Embryonic facial prominence (tissue), 1 donor: ENCODE results near the gene PCDHGB2.
"Not testable (repeated sequence)": the region's sequence is repeated elsewhere in the genome, so short reads cannot be mapped to it uniquely, and the experiment has no call there.

Source experiments
- DNase-seq: peaks from one replicate; pipeline ENCODE4 v3.0.0-alpha.2; 2016; ENCODE audit errors: extremely low spot score

PCDHGB2 gene

DNA sequence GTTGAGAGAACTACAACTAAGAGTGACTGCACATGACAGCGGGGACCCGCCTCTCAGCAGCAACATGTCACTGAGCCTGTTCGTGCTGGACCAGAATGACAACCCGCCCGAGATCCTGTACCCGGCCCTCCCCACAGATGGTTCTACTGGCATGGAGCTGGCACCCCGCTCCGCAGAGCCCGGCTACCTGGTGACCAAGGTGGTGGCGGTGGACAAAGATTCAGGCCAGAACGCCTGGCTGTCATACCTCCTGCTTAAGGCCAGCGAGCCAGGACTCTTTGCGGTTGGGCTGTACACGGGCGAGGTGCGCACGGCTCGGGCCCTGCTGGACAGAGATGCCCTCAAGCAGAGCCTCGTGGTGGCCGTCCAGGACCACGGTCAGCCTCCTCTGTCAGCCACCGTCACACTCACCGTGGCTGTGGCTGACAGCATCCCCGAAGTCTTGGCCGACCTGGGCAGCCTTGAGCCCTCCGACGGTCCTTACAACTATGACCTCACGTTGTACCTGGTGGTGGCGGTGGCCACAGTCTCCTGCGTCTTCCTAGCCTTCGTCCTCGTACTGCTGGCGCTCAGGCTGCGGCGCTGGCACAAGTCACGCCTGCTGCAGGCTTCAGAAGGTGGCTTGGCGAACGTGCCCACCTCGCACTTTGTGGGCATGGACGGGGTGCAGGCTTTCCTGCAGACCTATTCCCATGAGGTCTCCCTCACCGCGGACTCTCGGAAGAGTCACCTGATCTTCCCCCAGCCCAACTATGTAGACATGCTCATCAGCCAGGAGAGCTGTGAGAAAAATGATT is 24.9 kb downstream of the PCDHGB2 start:
- no peak for DNase-seq

DNA sequence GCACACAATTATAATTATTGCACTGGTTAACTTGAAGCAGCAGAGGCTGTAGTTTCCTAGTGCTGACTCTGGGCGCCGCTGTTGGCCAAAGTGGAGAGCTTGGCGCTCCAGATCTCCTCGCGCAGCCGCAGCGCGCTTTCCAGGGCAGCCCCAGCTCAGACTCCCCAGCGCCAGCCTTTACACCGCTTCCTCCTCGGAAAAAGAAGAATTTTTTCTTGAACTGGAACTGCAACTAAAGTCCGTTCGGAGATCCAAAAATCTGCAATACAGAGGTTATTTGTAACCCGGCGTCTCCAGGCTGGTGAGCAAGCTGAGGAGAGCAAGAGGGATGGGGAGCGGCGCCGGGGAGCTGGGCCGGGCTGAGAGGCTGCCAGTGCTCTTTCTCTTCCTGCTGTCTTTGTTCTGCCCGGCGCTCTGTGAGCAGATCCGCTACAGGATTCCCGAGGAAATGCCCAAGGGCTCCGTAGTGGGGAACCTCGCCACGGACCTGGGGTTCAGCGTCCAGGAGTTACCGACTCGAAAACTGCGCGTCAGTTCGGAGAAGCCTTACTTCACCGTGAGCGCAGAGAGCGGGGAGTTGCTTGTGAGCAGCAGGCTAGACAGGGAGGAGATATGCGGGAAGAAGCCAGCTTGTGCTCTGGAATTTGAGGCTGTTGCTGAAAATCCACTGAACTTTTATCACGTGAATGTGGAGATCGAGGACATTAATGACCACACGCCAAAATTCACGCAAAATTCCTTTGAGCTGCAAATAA is 27.9 kb downstream of the PCDHGB2 start, which contains the start of gene PCDHGB4:
TSS of gene PCDHGB4 (plus strand) at position 142 of the 755 bp plus-strand sequence. CDS start at position 329, 187 bp downstream.
- not testable (repeated sequence) for DNase-seq

DNA sequence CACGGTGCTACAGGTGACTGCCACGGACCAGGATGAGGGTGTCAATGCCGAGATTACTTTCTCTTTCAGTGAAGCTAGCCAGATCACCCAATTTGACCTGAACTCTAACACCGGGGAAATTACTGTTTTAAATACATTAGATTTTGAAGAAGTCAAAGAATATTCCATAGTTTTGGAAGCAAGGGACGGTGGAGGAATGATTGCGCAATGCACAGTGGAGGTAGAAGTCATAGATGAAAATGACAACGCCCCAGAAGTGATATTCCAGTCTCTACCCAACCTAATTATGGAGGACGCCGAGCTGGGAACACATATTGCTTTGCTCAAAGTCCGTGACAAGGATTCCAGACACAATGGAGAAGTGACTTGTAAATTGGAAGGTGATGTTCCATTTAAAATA is 28.9 kb downstream of the PCDHGB2 start:
- no peak for DNase-seq

DNA sequence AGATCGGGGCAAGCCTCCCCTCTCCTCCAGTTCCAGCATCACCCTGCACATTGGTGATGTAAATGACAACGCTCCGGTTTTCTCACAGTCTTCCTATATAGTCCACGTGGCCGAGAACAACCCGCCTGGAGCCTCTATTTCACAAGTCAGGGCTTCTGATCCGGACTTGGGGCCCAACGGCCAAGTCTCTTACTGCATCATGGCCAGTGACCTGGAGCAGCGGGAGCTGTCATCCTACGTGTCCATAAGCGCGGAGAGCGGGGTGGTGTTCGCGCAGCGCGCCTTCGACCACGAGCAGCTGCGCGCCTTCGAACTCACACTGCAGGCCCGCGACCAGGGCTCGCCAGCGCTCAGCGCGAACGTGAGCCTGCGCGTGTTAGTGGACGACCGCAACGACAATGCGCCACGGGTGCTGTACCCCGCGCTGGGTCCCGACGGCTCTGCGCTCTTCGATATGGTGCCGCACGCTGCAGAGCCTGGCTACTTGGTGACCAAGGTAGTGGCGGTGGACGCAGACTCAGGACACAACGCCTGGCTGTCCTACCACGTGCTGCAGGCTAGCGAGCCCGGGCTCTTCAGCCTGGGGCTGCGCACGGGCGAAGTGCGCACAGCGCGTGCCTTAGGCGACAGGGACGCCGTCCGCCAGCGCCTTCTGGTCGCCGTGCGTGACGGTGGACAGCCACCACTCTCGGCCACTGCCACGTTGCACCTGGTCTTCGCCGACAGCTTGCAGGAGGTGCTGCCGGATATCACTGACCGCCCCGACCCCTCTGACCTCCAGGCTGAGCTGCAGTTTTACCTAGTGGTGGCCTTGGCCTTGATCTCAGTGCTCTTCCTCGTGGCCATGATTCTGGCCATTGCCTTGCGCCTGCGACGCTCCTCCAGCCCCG is 29.6 kb downstream of the PCDHGB2 start:
- DNase-seq, result no peak

DNA sequence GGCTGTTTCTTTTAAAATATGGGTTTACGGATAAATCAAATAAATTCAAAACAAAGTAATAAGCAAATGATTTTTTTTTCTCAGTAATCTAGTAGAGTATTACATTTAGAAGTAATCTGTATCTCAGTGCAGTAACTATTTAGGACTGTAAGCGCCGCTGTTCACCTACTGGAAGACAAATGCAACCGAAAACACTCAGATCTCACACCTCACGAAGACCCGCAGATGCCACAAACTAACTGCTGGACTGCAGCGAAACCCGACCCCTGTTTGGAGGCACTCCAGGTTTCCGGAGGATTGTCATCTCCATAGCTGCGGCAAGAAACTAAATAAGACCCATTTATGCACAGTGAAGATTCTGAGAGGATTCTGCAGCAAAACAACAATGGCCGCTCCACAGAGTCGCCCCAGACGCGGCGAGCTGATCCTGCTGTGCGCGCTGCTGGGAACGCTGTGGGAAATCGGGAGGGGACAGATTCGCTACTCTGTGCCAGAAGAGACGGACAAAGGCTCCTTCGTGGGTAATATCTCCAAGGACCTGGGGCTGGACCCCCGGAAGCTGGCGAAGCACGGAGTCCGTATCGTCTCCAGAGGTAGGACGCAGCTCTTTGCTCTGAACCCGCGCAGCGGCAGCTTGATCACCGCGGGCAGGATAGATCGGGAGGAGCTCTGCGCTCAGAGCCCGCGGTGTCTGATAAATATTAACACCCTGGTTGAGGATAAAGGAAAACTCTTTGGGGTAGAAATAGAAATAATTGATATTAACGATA is 32.8 kb downstream of the PCDHGB2 start, which contains the start of gene PCDHGA8:
TSS of gene PCDHGA8 (plus strand) at position 205 of the 770 bp plus-strand sequence. CDS start at position 386, 181 bp downstream.
- no peak for DNase-seq

DNA sequence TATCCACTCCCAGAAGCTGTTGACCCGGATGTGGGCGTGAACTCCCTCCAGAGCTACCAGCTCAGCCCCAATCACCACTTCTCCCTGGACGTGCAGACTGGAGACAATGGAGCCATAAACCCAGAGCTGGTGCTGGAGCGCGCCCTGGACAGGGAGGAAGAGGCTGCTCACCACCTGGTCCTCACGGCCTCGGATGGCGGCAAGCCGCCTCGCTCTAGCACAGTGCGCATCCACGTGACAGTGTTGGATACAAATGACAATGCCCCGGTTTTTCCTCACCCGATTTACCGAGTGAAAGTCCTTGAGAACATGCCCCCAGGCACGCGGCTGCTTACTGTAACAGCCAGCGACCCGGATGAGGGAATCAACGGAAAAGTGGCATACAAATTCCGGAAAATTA is 33.5 kb downstream of the PCDHGB2 start:
- DNase-seq, result no peak

DNA sequence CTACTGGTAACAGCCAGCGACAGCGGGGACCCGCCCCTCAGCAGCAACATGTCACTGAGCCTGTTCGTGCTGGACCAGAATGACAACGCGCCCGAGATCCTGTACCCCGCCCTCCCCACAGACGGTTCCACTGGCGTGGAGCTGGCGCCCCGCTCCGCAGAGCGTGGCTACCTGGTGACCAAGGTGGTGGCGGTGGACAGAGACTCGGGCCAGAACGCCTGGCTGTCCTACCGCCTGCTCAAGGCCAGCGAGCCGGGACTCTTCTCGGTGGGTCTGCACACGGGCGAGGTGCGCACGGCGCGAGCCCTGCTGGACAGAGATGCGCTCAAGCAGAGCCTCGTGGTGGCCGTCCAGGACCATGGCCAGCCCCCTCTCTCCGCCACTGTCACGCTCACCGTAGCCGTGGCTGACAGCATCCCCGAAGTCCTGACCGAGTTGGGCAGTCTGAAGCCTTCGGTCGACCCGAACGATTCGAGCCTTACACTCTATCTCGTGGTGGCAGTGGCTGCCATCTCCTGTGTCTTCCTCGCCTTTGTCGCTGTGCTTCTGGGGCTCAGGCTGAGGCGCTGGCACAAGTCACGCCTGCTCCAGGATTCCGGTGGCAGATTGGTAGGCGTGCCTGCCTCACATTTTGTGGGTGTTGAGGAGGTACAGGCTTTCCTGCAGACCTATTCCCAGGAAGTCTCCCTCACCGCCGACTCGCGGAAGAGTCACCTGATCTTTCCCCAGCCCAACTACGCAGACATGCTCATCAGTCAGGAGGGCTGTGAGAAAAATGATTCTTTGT is 34.8 kb downstream of the PCDHGB2 start:
- DNase-seq, result not testable (repeated sequence)

DNA sequence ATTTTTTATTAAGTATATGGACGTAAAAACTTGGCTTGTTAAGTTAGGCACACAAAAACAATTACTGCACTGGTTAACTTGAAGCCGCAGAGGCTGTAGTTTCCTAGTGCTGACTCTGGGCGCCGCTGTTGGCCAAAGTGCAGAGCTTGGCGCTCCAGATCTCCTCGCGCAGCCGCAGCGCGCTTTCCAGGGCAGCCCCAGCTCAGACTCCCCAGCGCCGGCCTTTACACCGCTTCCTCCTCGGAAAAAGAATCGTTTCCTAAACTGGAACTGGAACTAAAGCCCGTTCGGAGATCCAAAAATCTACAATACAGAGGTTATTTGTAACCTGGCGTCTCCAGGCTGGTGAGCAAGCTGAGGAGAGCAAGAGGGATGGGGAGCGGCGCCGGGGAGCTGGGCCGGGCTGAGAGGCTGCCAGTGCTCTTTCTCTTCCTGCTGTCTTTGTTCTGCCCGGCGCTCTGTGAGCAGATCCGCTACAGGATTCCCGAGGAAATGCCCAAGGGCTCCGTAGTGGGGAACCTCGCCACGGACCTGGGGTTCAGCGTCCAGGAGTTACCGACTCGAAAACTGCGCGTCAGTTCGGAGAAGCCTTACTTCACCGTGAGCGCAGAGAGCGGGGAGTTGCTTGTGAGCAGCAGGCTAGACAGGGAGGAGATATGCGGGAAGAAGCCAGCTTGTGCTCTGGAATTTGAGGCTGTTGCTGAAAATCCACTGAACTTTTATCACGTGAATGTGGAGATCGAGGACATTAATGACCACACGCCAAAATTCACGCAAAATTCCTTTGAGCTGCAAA is 38.2 kb downstream of the PCDHGB2 start, which contains the start of gene PCDHGB5:
TSS of gene PCDHGB5 (plus strand) at position 192 of the 796 bp plus-strand sequence. CDS start at position 373, 181 bp downstream.
- DNase-seq, result not testable (repeated sequence)

DNA sequence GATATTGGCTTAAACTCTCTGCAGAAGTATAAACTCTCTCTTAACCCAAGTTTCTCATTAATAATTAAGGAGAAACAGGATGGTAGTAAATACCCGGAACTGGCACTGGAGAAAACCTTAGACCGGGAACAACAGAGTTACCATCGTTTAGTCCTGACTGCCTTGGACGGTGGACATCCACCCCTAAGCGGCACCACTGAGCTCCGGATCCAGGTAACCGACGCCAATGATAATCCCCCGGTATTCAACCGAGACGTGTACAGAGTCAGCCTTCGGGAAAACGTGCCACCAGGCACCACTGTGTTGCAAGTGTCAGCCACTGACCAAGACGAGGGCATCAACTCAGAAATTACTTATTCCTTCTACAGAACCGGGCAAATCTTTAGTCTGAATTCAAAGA is 38.8 kb downstream of the PCDHGB2 start:
- no peak for DNase-seq

DNA sequence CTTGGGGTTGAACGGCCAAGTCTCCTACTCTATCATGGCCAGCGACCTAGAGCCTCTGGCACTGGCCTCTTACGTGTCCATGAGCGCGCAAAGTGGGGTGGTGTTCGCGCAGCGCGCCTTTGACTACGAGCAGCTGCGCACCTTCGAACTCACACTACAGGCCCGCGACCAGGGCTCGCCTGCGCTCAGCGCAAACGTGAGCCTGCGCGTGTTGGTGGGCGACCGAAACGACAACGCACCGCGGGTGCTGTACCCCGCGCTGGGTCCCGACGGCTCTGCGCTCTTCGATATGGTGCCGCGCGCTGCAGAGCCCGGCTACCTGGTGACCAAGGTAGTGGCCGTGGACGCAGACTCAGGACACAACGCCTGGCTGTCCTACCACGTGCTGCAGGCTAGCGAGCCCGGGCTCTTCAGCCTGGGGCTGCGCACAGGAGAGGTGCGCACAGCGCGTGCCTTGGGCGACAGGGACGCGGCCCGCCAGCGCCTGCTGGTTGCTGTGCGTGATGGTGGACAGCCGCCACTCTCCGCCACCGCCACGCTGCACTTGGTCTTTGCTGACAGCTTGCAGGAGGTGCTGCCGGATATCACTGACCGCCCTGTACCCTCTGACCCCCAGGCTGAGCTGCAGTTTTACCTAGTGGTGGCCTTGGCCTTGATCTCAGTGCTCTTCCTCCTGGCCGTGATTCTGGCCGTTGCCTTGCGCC is 39.9 kb downstream of the PCDHGB2 start:
- no peak for DNase-seq

DNA sequence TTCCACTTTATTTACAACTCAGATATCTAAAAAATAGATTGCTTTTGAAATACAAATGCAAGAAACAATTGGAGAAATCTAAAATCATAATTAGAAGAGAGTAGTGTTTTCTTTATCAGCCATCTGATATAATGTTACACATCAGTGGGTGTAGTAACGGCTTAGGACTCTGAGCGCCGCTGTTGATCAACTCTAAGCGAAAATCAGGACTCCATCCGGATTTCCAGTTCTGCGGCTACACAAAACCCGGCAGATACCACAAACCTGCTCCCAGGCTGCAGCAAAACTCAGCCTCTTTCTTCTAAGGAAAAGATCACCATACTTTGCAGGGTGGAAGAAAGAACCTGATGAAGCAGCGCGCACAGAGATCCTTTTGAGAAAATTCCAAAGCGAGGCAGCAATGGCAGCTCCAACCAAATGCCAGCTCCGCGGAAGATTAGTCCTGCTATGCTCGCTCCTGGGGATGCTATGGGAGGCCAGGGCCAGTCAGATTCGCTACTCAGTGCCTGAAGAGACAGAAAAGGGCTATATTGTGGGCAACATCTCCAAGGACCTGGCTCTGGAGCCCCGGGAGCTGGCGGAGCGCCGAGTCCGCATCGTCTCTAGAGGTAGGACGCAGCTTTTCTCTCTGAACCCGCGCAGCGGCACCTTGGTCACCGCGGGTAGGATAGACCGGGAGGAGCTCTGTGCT is 42.9 kb downstream of the PCDHGB2 start, which contains the start of gene PCDHGA9:
TSS of gene PCDHGA9 (plus strand) at position 226 of the 691 bp plus-strand sequence. CDS start at position 401, 175 bp downstream.
- no peak for DNase-seq

DNA sequence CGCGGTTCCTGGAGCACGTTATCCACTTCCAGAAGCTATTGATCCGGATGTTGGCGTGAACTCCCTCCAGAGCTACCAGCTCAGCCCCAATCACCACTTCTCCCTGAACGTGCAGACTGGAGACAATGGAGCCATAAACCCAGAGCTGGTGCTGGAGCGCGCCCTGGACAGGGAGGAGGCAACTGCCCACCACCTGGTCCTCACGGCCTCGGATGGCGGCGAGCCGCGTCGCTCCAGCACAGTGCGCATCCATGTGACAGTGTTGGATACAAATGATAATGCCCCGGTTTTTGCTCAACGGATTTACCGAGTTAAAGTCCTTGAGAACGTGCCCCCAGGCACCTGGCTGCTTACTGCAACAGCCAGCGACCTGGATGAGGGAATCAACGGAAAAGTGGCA is 43.6 kb downstream of the PCDHGB2 start:
- DNase-seq, result no peak

DNA sequence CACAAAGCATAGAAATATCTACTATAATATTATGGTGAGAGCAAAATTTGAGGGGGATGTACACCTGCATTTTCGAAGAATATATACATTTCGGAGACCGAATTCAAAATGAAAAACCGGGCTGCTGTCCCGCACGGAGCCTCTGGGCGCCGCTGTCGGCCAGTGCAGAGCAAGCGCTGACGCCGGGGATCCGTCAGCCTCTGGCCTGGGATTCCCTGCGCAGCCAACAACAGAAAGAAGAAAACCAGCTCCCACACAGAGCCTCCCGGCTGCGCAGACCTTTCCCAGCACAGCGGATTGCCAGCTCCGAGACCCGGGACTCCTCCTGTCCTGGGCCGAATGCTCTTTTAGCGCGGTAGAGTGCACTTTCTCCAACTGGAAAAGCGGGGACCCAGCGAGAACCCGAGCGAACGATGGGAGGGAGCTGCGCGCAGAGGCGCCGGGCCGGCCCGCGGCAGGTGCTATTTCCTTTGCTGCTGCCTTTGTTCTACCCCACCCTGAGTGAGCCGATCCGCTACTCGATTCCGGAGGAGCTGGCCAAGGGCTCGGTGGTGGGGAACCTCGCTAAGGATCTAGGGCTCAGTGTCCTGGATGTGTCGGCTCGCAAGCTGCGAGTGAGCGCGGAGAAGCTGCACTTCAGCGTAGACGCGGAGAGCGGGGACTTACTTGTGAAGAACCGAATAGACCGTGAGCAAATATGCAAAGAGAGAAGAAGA is 48.2 kb downstream of the PCDHGB2 start, which contains the start of gene PCDHGB6:
TSS of gene PCDHGB6 (plus strand) at position 232 of the 716 bp plus-strand sequence. CDS start at position 414, 182 bp downstream.
- DNase-seq, result not testable (repeated sequence)

DNA sequence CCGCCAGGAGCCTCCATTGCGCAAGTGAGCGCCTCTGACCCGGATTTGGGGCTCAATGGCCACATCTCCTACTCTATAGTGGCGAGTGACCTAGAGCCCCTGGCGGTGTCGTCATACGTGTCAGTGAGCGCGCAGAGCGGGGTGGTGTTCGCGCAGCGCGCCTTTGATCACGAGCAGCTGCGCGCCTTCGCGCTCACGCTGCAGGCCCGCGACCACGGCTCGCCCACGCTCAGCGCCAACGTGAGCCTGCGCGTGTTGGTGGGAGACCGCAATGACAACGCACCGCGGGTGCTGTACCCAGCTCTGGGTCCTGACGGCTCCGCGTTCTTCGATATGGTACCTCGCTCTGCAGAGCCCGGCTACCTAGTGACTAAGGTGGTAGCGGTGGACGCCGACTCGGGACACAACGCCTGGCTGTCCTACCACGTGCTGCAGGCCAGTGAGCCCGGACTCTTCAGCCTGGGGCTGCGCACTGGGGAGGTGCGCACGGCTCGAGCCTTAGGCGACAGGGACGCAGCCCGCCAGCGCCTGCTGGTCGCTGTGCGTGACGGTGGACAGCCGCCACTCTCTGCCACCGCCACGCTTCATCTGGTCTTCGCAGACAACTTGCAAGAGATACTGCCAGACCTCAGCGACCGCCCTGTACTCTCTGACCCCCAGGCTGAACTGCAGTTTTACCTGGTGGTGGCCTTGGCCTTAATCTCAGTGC is 50.0 kb downstream of the PCDHGB2 start:
- no peak for DNase-seq

DNA sequence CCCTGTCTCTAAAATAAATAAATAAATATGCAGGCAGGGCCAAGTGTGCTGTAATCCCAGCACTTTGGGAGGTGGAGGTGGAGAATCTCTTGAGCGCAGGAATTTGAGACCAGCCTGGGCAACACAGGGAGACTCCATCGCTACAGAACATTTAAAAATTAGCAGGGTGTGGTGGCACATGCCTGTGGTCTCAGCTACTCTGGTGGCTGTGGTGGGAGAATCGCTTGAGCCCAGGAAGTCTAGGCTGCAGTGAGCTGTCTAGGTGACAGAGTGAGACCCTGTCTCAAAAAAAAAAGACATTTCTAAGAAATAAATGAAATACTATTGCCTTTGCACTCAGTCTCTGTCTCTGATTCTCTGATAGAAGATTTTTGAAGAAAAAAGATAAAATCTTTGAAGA is 51.8 kb downstream of the PCDHGB2 start:
- no peak for DNase-seq
